ENCODE measurements around the gene ECM2. TPM values are rescaled to one million over a fixed set of nuclear protein-coding genes. Genes with fewer than 3 reads are reported as not detected.

The ECM2 gene
- total RNA-seq, 1 donor from 2014 or later: not detected

- peaks cover 2% of the 10 kb centered on the region for H3K9me3 Mint-ChIP-seq
- no peak overlapping the region for H3K4me3 Mint-ChIP-seq
- H3K27me3 Mint-ChIP-seq (ENCODE audit: low read depth): no peaks in the 10 kb centered on the region
- peaks cover 16% of the 10 kb centered on the region for H3K4me1 Mint-ChIP-seq
- TF ChIP-seq CTCF (conservative IDR thresholded peaks at IDR 0.05): no peak
- no peak for DNase-seq (ENCODE audit: low read depth, low spot score)
- H3K36me3 Mint-ChIP-seq (ENCODE audit: low read depth): no peaks in the 10 kb centered on the region
- no peak overlapping the region for H3K27ac Mint-ChIP-seq (ENCODE audit: unreplicated experiment)
Measured at GRCh38 chr9:92496396-92497176, 39.2 kb downstream of the ECM2 start.

- no peak for TF ChIP-seq CTCF (conservative IDR thresholded peaks at IDR 0.05)
- DNase-seq (ENCODE audit: low read depth, low spot score): no peak
- H3K27ac Mint-ChIP-seq (ENCODE audit: unreplicated experiment): no peak overlapping the region
- peaks cover 16% of the 10 kb centered on the region for H3K4me1 Mint-ChIP-seq
- H3K36me3 Mint-ChIP-seq (ENCODE audit: low read depth): no peaks in the 10 kb centered on the region
- H3K27me3 Mint-ChIP-seq (ENCODE audit: low read depth): no peaks in the 10 kb centered on the region
- H3K9me3 Mint-ChIP-seq: peaks cover 2% of the 10 kb centered on the region
- no peak overlapping the region for H3K4me3 Mint-ChIP-seq
Measured at GRCh38 chr9:92494856-92495255, 40.9 kb downstream of the ECM2 start.

- Mint-ChIP-seq H3K27ac (ENCODE audit: unreplicated experiment) (no peak overlapping the region), H3K9me3 (peaks cover 2% of the 10 kb centered on the region), H3K36me3 (ENCODE audit: low read depth) (no peaks in the 10 kb centered on the region), H3K4me3 (no peak overlapping the region), H3K4me1 (peaks cover 7% of the 10 kb centered on the region), H3K27me3 (ENCODE audit: low read depth) (no peaks in the 10 kb centered on the region)
- no peak for TF ChIP-seq CTCF (conservative IDR thresholded peaks at IDR 0.05)
- no peak for DNase-seq (ENCODE audit: low read depth, low spot score)
Measured at GRCh38 chr9:92493749-92494387, 41.9 kb downstream of the ECM2 start.

- H3K9me3 Mint-ChIP-seq: peaks cover 2% of the 10 kb centered on the region
- H3K27ac Mint-ChIP-seq (ENCODE audit: unreplicated experiment): no peak overlapping the region
- H3K4me1 Mint-ChIP-seq: peaks cover 2% of the 10 kb centered on the region
- TF ChIP-seq CTCF (conservative IDR thresholded peaks at IDR 0.05): no peak
- no peak for DNase-seq (ENCODE audit: low read depth, low spot score)
- no peaks in the 10 kb centered on the region for H3K36me3 Mint-ChIP-seq (ENCODE audit: low read depth)
- no peaks in the 10 kb centered on the region for H3K27me3 Mint-ChIP-seq (ENCODE audit: low read depth)
- no peak overlapping the region for H3K4me3 Mint-ChIP-seq
Measured at GRCh38 chr9:92492781-92493401, 42.9 kb downstream of the ECM2 start.

- no peak for DNase-seq (ENCODE audit: low read depth, low spot score)
- H3K4me1 Mint-ChIP-seq: no peaks in the 10 kb centered on the region
- no peak overlapping the region for H3K27ac Mint-ChIP-seq (ENCODE audit: unreplicated experiment)
Measured at GRCh38 chr9:92488681-92489550, 46.9 kb downstream of the ECM2 start.

More at GRCh38 chr9:92488681-92489550, 46.9 kb downstream of the ECM2 start:
- Mint-ChIP-seq H3K9me3 (no peaks in the 10 kb centered on the region), H3K27me3 (ENCODE audit: low read depth) (no peaks in the 10 kb centered on the region), H3K4me3 (no peak overlapping the region), H3K36me3 (ENCODE audit: low read depth) (no peaks in the 10 kb centered on the region)
- no peak for TF ChIP-seq CTCF (conservative IDR thresholded peaks at IDR 0.05)

Measured in neural crest cell (in vitro differentiated cells).